HG03457 (cell line): ENCODE results near the gene OR51B4.
"Not testable (repeated sequence)": the region's sequence is repeated elsewhere in the genome, so short reads cannot be mapped to it uniquely, and the experiment has no call there.

Experiments
- ATAC-seq: cut with Tn5 transposase; IDR thresholded peaks from one replicate; pipeline ENCODE4 v1.9.1; 2021; ENCODE audit warnings: moderate number of reproducible peaks; ENCODE audit not compliant: unreplicated experiment

OR51B4 gene

DNA sequence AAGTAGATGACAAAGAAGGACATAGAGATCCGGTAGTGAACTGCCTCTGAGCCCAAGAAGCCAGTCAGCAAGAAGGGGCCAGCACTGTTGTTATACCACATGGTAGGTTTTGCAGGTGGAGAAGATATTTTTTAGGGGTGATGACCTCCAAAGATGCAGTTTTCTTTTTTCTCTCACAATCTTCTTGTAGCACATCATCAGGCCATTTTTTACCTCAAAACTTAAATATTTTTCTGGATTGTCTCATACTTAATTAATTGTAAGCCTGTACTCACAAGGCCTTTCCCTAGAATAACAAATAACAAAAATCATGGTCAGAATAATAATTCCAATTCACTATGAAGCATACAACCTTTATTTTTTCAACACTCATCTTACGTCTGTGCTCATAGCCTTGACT lies at the start of gene OR51B4:
Gene OR51B4, minus strand, starts transcription at position 101 of the 400 bp plus-strand sequence. Its CDS starts 0 bp downstream, at position 101.
- no peak for ATAC-seq

GRCh38 chr11:5351208-5351607 lies 49.5 kb upstream of the OR51B4 start, which contains the start of gene OR51B6:
Gene OR51B6 (plus strand): TSS chr11:5351508. CDS start chr11:5351508, 0 bp downstream.
- ATAC-seq = no peak

- no peak for ATAC-seq
Measured at GRCh38 chr11:5349550-5349949, 47.8 kb upstream of the OR51B4 start.

GRCh38 chr11:5348551-5349194 lies 46.9 kb upstream of the OR51B4 start:
- no peak for ATAC-seq

DNA sequence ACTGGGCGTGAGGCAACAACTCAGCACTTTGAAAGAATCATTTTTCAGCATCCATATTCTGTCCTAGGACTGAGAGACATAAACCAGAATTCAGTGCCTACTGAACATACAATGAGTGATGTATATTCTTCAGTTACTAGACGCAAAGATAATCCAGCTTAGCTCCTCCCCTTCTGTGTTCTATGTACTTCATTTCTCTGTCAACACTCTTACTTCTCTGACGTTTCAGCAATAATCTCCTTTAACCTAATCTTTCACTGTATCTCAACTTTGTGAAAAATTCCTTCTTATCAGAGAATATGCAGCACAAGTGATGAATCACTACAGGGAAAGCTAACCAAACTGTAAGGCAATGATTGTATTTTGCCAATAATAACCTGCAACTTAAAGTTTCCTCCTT lies 44.1 kb upstream of the OR51B4 start:
- no peak for ATAC-seq

GRCh38 chr11:5343474-5344335 lies 42.0 kb upstream of the OR51B4 start, which contains the start of gene OR51B5:
Gene OR51B5 (minus strand): TSS chr11:5343524. CDS start chr11:5343524, 0 bp downstream.
- no peak for ATAC-seq

DNA sequence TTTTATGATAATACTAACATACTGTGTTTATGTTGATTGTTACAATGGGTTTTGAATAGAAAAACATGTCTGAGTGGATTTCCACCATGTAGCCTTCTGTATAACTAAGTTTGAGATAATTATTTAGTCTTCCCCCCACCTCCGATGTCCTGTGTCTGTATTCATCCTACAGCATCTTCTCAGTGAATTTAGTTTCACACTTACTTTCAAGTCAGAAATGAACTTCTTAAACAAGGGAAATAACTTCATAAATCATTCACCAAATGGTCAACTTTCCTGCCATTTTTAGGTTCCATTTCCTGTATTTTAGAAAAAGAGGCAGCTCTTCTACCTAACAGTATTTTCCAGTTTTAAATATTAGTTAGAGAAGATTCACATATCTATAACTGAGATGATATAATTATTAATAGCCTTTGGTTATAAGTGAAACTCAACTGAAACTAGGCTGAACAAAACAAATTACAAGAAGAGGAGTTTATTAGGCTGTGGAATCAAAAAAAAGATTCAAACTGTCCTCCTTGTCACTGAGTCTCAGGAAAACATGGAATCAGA lies 38.1 kb upstream of the OR51B4 start:
- peak; percentile 77 for ATAC-seq

- ATAC-seq = not testable (repeated sequence)
Measured at GRCh38 chr11:5337253-5337652, 35.5 kb upstream of the OR51B4 start.

DNA sequence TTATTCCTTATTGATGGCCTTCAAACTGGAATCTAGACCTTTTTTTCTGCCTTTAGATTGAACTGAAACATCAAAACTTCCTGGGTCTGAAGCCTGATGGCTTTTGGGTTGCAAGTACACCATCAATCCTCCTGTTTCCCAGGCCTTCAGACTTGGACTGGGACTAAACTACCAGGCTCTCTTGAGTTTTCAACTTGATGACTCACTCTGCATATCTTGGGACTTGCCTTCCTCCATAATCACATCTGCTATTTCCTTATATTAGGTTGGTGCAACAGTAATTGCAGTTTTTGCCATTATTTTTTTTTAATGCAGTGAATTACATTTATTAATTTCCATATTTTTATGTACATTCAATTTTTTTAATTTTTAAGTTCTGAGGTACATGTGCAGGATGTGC lies 34.6 kb upstream of the OR51B4 start:
- ATAC-seq = no peak

DNA sequence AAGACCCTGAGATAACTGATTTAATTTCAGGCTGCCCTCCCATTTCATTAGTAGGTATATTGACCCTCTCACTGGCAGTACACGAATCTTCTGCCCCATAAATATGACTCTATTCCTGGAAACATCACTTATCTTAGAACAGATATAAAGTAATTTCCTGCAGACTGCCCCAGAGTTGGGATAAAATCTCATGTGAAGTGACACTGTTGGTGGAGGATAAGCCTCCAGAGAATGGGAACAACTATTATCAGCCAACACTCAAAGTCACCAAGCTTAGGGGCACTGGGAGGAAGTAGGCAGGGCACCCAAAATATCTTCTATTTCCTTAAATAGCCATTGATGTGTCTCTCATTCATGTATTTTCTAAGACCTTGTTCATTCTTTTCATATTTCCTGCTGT lies 33.4 kb upstream of the OR51B4 start:
- ATAC-seq = no peak

DNA sequence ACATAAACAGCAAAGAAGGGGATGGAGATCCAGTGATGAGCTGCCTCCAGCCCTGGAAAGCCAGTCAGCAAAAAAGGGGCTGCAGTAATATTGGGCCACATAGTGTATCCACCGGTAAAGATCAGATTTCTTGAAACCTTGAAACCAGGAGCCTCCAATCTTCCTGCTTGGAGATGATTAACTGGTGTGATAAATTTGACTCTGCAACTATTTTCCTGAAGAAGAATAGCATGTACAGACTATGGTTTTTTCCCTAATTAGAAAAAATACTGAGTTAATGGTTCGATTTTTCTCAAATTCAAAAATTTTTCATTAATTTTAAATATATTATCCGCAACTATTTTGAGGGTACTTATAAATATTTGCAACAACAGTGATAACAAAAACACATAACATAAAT lies 22.5 kb upstream of the OR51B4 start, which contains the start of gene OR51B2:
Gene OR51B2, minus strand, starts transcription at position 101 of the 400 bp plus-strand sequence. Its CDS starts 0 bp downstream, at position 101.
- ATAC-seq = no peak

- ATAC-seq = no peak
Measured at GRCh38 chr11:5317292-5317691, 15.5 kb upstream of the OR51B4 start.

GRCh38 chr11:5313326-5314023 lies 11.7 kb upstream of the OR51B4 start:
- not testable (repeated sequence) for ATAC-seq

- ATAC-seq = no peak
Measured at GRCh38 chr11:5310423-5310822, 8.7 kb upstream of the OR51B4 start.

DNA sequence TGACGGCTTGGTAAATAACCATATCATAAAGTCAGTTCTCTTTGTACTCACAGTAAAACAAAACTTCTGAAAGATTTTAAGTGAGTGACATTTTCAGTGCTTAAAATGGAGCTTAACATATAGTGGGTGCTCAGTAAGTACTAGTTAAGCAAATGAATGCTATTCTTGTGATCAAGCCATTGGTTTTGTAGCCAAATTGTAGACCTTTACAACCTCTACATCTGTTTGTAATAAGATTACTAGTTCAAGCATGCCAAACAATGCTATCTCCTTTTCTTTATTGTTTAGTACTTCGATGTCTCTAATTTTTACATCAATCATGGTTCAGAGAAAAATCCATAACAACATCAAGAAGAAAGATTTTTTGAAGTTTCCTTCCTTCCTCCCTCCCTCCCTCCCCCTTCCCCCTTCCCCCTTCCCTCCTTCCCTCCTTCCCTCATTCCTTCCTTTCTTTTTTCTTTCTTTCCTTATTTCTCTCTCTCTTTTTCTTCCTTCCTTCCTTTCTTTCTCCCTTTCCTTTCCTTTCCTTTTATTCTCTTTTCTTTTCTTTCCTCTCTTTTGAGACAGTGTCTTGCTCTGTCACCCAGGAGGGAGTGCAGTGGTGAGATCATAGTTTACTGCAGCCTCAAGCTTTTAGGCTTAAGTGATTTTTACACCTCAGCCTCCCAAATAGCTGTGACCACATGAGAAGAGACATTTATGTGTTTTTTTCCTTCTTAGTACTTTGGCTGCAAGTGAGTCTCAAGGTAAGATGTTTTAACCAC lies 5.7 kb upstream of the OR51B4 start:
- no peak for ATAC-seq

- no peak for ATAC-seq
Measured at GRCh38 chr11:5304046-5304445, 2.3 kb upstream of the OR51B4 start.

DNA sequence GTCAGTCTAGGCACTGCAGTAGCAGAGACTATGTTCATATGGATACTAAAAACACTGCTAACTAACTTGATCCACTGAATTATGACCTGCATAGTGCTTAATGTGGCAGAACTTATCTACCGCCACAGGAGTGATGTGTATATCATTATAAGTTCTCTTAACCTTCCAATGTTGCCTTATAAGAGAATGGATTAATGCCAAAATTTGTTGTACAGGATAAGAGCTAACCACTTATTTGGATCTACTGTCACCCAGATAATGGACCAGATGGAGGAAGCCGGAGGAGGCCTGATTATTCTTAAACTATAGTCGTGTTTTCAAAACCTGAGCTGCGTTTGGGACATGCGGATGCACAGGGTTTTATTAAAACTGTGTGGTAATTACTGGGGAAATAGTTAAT lies 1.9 kb upstream of the OR51B4 start:
- ATAC-seq = no peak

- no peak for ATAC-seq
Measured at GRCh38 chr11:5300251-5300650, 1.5 kb downstream of the OR51B4 start.

DNA sequence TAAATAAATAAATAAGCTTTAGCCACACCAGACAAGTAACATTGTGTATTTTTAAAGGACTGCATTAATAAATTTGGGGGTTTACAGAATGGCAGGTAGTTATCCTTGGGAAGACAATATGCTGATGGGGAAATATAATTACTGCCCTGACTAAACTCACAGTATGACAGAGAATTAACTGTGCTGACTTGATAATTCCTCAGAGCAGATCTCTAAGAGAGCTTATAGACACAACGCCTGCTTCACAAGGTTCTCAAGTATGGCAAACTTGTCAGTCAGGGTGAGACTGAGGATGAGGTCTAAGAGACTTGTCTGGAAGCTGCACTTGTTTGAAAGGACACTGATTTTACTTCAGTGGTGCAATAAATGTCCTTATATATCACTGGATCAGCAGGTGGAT lies 3.3 kb downstream of the OR51B4 start:
- ATAC-seq = no peak

DNA sequence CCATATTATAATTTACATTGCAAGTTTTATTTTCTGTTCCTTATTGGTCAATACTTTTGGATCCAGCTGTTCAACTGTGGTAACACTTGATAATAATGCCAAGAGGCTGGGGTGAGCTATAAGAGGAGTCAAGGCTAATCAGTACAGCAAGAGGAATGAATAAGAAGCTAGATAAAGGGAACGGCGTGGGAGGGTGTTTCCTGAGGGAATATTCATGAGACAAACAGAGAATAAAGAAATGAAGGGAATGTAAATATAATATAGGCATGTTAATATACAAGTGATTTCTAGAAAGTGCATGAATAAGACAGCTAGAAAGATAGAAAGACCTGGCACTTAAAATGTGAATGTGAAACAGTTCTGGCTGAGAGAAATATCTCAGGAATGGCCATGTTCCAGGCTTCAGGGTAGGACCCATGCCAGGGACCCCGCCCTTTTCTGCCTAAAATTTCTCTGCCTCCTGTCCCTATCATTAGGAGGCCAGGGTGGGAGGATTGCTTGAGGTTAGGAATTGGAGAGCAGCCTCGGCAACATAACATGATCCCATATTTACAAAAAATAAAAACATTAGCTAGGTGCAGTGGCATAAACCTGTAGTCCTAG lies 3.9 kb downstream of the OR51B4 start:
- no peak for ATAC-seq
